K562 (cell line): ENCODE measurements around the gene POR. TPM values are rescaled to one million over a fixed set of nuclear protein-coding genes. Genes with fewer than 3 reads are reported as not detected.

Experiments
- ATAC-seq: fragments of 200-7000 bp; cut with Tn5 transposase; 3 replicates; pipeline ENCODE4 v1.9.1; 2020; ENCODE audit warnings: moderate library complexity
- BruUV-seq: library from RNA; stranded (reverse); fragments of 400-500 nt; replicated peaks from 2 replicates; lab custom pipeline; 2021; lab: Mats Ljungman, UMichigan
- CTCF ChIA-PET: fragments of 300-600 bp; formaldehyde crosslinking; extraction: SDS; loops from one replicate; lab custom pipeline; 2021; ENCODE audit warnings: low intra/inter-chr PET ratio; lab: Yijun Ruan, JAX
- POLR2A ChIA-PET: fragments of 300-600, 350-650 bp; sonication (Branson Sonifier 250); formaldehyde crosslinking; extraction: SDS; loops from one replicate; lab custom pipeline; 2021; ENCODE audit warnings: antibody characterized with exemption, inconsistent platforms; lab: Yijun Ruan, JAX
- DNase-seq, 4 experiments: peaks; one replicate each; pipeline versions ENCODE4 v3.0.0 to v3.0.0-alpha.2; 2011 to 2018; ENCODE audit warnings: low spot score in 3 of 4, mixed read lengths in 3 of 4; ENCODE audit errors: extremely low read depth in 1 of 4
- FAIRE-seq: peaks from 2 replicates; lab custom pipeline; 2011; peaks lifted over from hg19 to GRCh38; lab: Jason Lieb, UNC
- H2AFZ ChIP-seq: 2 replicates; pipeline ENCODE4 v1.6.0; 2011; ENCODE audit warnings: low read depth, low read length, control low read depth, inconsistent platforms
- H3K27ac ChIP-seq: fragments of 200-600 bp; 3 replicates; pipeline ENCODE4 v1.8.0; 2011; ENCODE audit warnings: low read depth, mild to moderate bottlenecking, control low read depth, inconsistent platforms, low read length, moderate library complexity, mixed read lengths; ENCODE audit errors: extremely low read depth
- H3K27me3 ChIP-seq, 2 experiments: fragments of 300-600 bp in 1 of 2; 2 replicates in 1 of 2; 3 replicates in 1 of 2; pipeline versions ENCODE4 v1.6.0 to v1.8.0; 2011; ENCODE audit warnings: inconsistent platforms in 2 of 2, low read length in 2 of 2, mild to moderate bottlenecking in 1 of 2, mixed read lengths in 1 of 2, moderate library complexity in 1 of 2; ENCODE audit not compliant: control insufficient read depth in 2 of 2, insufficient read depth in 2 of 2
- H3K36me3 ChIP-seq: fragments of 300-600 bp; 3 replicates; pipeline ENCODE4 v1.8.0; 2011; ENCODE audit warnings: mild to moderate bottlenecking, low read length, inconsistent platforms; ENCODE audit not compliant: control insufficient read depth, insufficient read depth
- H3K4me1 ChIP-seq, 2 experiments: fragments of 200-600 bp in 1 of 2; replicated peaks in 1 of 2; 2 replicates in 1 of 2; 3 replicates in 1 of 2; pipeline versions ENCODE4 v1.5.1 to v1.8.0; 2011; ENCODE audit warnings: inconsistent platforms in 2 of 2, low read length in 2 of 2, mild to moderate bottlenecking in 1 of 2, mixed read lengths in 1 of 2, moderate library complexity in 1 of 2; ENCODE audit not compliant: control insufficient read depth in 2 of 2, insufficient read depth in 2 of 2
- H3K4me2 ChIP-seq: 2 replicates; pipeline ENCODE4 v1.6.1; 2011; ENCODE audit warnings: low read length, control low read depth, inconsistent platforms, mixed read lengths; ENCODE audit not compliant: insufficient read depth
- H3K4me3 ChIP-seq: fragments of 200-600 bp; sonication (generic), shearing (Covaris generic); 2 replicates; pipeline ENCODE4 v1.5.1; 2016; ENCODE audit warnings: control low read depth, inconsistent platforms
- H3K79me2 ChIP-seq: fragments of 200-600 bp; 3 replicates; pipeline ENCODE4 v1.8.0; 2011; ENCODE audit warnings: low read length, inconsistent platforms; ENCODE audit not compliant: control insufficient read depth, insufficient read depth
- H3K9ac ChIP-seq, 2 experiments: 2 replicates each; pipeline versions ENCODE4 v1.6.0 to v1.6.1; 2011; ENCODE audit warnings: low read depth in 2 of 2, low read length in 2 of 2, control low read depth in 1 of 2, inconsistent platforms in 1 of 2, mild to moderate bottlenecking in 1 of 2, mixed read lengths in 1 of 2; ENCODE audit not compliant: insufficient read depth in 1 of 2
- H3K9me1 ChIP-seq: one replicate; pipeline ENCODE4 v1.6.0; 2011; ENCODE audit warnings: inconsistent platforms, mild to moderate bottlenecking, low read length, moderate library complexity; ENCODE audit not compliant: control insufficient read depth, insufficient read depth
- H3K9me3 ChIP-seq: replicated peaks from 2 replicates; pipeline ENCODE4 v1.5.1; 2011; ENCODE audit warnings: low read depth, low read length, inconsistent platforms; ENCODE audit not compliant: control insufficient read depth, insufficient read depth
- H4K20me1 ChIP-seq: replicated peaks from 2 replicates; pipeline ENCODE4 v1.6.1; 2011; ENCODE audit warnings: low read length, inconsistent platforms, mixed read lengths; ENCODE audit not compliant: control insufficient read depth, insufficient read depth
- POLR2A ChIP-seq: fragments of 450-650 bp; conservative IDR thresholded peaks from 2 replicates; pipeline ENCODE4 v1.6.1; 2016
- SPI1 ChIP-seq: IDR thresholded peaks from 2 replicates; pipeline ENCODE4 v1.6.1; 2011; ENCODE audit warnings: low read depth, low read length, control low read depth, borderline replicate concordance
- WGBS: fragments of 100-300 bp; shearing (Covaris generic); methylation state at CpG from one replicate; pipeline ENCODE4 v1.1.6; 2016; ENCODE audit warnings: low coverage, mixed read lengths; ENCODE audit not compliant: insufficient coverage; ENCODE audit errors: missing lambda C conversion rate; 5-methylcytosine and 5-hydroxymethylcytosine counted together
- in situ Hi-C: fragments of 300-500 bp; cut with MboI; formaldehyde crosslinking; loops from 4 replicates; pipeline ENCODE4 v1.15.0; 2018; ENCODE audit warnings: inconsistent platforms, mixed read lengths
- intact Hi-C: fragments of 100-400 bp; cut with micrococcal nuclease; formaldehyde crosslinking; loops from 2 replicates; pipeline ENCODE4 v1.14.2; 2022
- polyA plus RNA-seq, 8 experiments: library from polyadenylated mRNA; depleted of rRNA in 4 of 8; stranded (reverse) in 5 of 8; unstranded in 3 of 8; fragments of >200 nt; fragmentation: Nextera tagmentation in 2 of 8; fragmentation: Illumina TruSeq in 1 of 8; extraction: Ambion mirVana in 2 of 8; extraction: Trizol in 1 of 8; gene quantifications; 2 replicates each; pipeline versions ENCODE4 v1.2.1 to v1.2.3, GENCODE V29; 2011 to 2014; ENCODE audit warnings: inconsistent platforms in 1 of 8, missing spikeins in 1 of 8
- total RNA-seq, 7 experiments: library from RNA; depleted of rRNA in 6 of 7; stranded (reverse); fragments of >200 nt in 6 of 7; fragmentation: Illumina TruSeq in 2 of 7; extraction: Trizol in 2 of 7; gene quantifications; 2 replicates each; pipeline versions ENCODE4 v1.2.1 to v1.2.3, GENCODE V29; 2011 to 2021; ENCODE audit warnings: low replicate concordance in 1 of 7
- TF ChIP-seq, protein P1 (sequence below): sonication (generic); formaldehyde crosslinking; IDR thresholded peaks from 2 replicates; pipeline ENCODE4 v1.8.1; 2023; ENCODE audit warnings: mild to moderate bottlenecking, missing genetic modification reagents

POR gene
- total and polyA plus RNA-seq, 9 of the 15 experiments (the other 6 are each of a cell fraction or from before 2014, with no cell fraction given) = 4.7 to 142 (median 40.8) TPM

DNA sequence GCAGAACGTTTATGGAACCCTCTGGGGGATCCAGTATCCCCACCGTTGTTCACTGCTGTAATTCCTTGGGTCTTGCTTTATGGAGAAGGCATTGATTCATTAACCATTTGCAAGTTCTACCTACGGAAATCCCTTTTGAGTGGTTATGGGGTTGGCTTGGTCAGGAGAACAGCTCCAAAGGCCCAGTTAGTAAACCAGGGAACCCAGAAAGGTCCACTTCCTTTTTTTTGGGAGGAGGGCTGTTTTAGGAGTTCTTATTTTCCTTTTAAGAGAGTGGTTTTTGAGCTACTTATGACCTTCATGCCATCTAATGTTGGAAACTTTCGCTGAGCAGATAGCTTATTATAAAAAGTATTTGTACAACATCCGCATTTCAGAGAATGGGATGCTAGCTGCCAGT, 1.3 kb downstream of the POR start:
- WGBS = 49% methylated on average over 5 of the region's 5 CpGs

More for the DNA sequence above, 1.3 kb downstream of the POR start:
- intact Hi-C loops = no loop called here
- BruUV-seq = no TSS peak
- Histone ChIP-seq H4K20me1 (peaks cover 10% of the 10 kb centered on the region), H3K4me3 (peak overlapping the region; percentile 97), H3K36me3 (peaks cover 10% of the 10 kb centered on the region; the same call in 2 of the 3 replicates), H3K9ac (peak overlapping the region; percentile 87 to 96; a peak in 3 of 4 replicates), H3K79me2 (peaks cover 65% of the 10 kb centered on the region), H3K4me2 (peak overlapping the region; percentile 92), H3K27ac (no peak overlapping the region), H3K27me3 (no peaks in the 10 kb centered on the region), H3K9me3 (no peaks in the 10 kb centered on the region), H3K4me1 (peaks cover 31 to 38% of the 10 kb centered on the region in 2 experiments; a peak in 4 of 5 replicates), H3K9me1 (peaks cover 8% of the 10 kb centered on the region), H2AFZ (no peak overlapping the region)
- ATAC-seq (no peak), FAIRE-seq (no peak), DNase-seq (no peak)
- POLR2A ChIA-PET = interaction anchor here (0.6 to 2.6 kb wide), 13 partner anchors 10 to 104 kb away, joined by 3 to 48 read pairs (median 6); no protein-coding TSS in a partner anchor
- no peak for TF ChIP-seq POLR2A
- TF ChIP-seq, protein P1, sequence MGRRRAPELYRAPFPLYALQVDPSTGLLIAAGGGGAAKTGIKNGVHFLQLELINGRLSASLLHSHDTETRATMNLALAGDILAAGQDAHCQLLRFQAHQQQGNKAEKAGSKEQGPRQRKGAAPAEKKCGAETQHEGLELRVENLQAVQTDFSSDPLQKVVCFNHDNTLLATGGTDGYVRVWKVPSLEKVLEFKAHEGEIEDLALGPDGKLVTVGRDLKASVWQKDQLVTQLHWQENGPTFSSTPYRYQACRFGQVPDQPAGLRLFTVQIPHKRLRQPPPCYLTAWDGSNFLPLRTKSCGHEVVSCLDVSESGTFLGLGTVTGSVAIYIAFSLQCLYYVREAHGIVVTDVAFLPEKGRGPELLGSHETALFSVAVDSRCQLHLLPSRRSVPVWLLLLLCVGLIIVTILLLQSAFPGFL (CRISPR knock-in tag) = 0 out of 2 replicates have a peak, but pooled peaks have one; percentile 37
- TF ChIP-seq SPI1 = peak; percentile 95
- CTCF ChIA-PET = no interaction called here
- in situ Hi-C loops = no loop called here
